Heart right ventricle (tissue), 16 donors: ENCODE measurements around the gene PLD4. TPM values are rescaled to one million over a fixed set of nuclear protein-coding genes. Genes with fewer than 3 reads are reported as not detected.

Experiments used
- ATAC-seq, 8 donors: fragments of 200-7000 bp; cut with Tn5 transposase; one replicate each; pipeline ENCODE4 v1.9.1; 2020; ENCODE audit warnings: mild to moderate bottlenecking in 8 of 8, moderate library complexity in 8 of 8, moderate number of reproducible peaks in 1 of 8
- DNase-seq, 2 donors: peaks; one replicate each; pipeline ENCODE4 v3.0.0-alpha.2; 2020
- H3K27ac ChIP-seq, 10 donors: fragments of 200-600 bp; sonication (generic) in 2 of 10; one replicate each; pipeline versions ENCODE4 v1.5.0 to v1.8.0; 2020 to 2022; ENCODE audit warnings: mild to moderate bottlenecking in 3 of 10
- H3K27me3 ChIP-seq, 7 donors: fragments of 200-600 bp; one replicate each; pipeline ENCODE4 v1.8.0; 2021 to 2022; ENCODE audit warnings: mild to moderate bottlenecking in 2 of 7
- H3K36me3 ChIP-seq, 9 donors: fragments of 200-600 bp; sonication (generic) in 1 of 9; one replicate each; pipeline versions ENCODE4 v1.5.0 to v1.8.0; 2020 to 2022; ENCODE audit warnings: mild to moderate bottlenecking in 2 of 9
- H3K4me1 ChIP-seq, 9 donors: fragments of 200-600 bp; sonication (generic) in 1 of 9; one replicate each; pipeline versions ENCODE4 v1.5.0 to v1.8.0; 2020 to 2022; ENCODE audit warnings: mild to moderate bottlenecking in 4 of 9
- H3K4me3 ChIP-seq, 10 donors: fragments of 200-600 bp; sonication (generic) in 2 of 10; one replicate each; pipeline versions ENCODE4 v1.5.0 to v1.8.0; 2020 to 2022; ENCODE audit warnings: mild to moderate bottlenecking in 7 of 10, moderate library complexity in 2 of 10
- H3K9me3 ChIP-seq, 11 donors: fragments of 200-600 bp in 10 of 11; sonication (generic) in 2 of 11; one replicate each; pipeline versions ENCODE4 v1.5.0 to v1.8.0; 2013 to 2022; ENCODE audit warnings: mild to moderate bottlenecking in 2 of 11, control low read depth in 1 of 11, moderate library complexity in 1 of 11
- WGBS, 2 donors: extraction: QIAGEN DNeasy Blood & Tissue Kit; methylation state at CpG; one replicate each; pipeline ENCODE4 v1.1.7; 2013; ENCODE audit warnings: inconsistent platforms in 1 of 2; 5-methylcytosine and 5-hydroxymethylcytosine counted together
- intact Hi-C, 10 donors: fragments of 100-400 bp; cut with DNase I; formaldehyde crosslinking; loops; one replicate each; pipeline versions ENCODE4 v1.11.1 to v1.14.2; 2022
- polyA plus RNA-seq, 2 donors: library from polyadenylated mRNA; stranded (reverse); fragments of 200-250 nt; gene quantifications; one replicate each; pipeline ENCODE4 v1.2.3, GENCODE V29; 2013
- total RNA-seq, 10 donors: library from RNA; stranded (reverse); fragmentation: NEBNext Ultra II Directional in 3 of 10; extraction: Animal tissue kit (Norgen Biotek cat#: 25700) in 3 of 10; gene quantifications; one replicate each; pipeline versions ENCODE4 v1.2.1 to v1.2.4, GENCODE V29; 2021 to 2023
- TF ChIP-seq, protein P1 (sequence below), 9 donors: fragments of 200-600 bp; sonication (generic) in 2 of 9; IDR thresholded peaks; one replicate each; pipeline versions ENCODE4 v1.5.0 to v1.8.0; 2021 to 2022; ENCODE audit warnings: antibody characterized with exemption in 9 of 9, mild to moderate bottlenecking in 5 of 9, moderate library complexity in 1 of 9
- donor health status: Arrhythmogenic right ventricular cardiomyopathy.
- donor health status: ischemic (EF 13 %, LVEDD 7.1; RV severe dilation, severe dysfunction).
- donor health status: healthy with polysubstance abuse.
- donor health status: DM: no; HTN: yes; CAD: no.
- donor health status: DM: no; HTN: no; CAD: no.
- donor health status: ischemic (EF 25% LVEDD 6.9; RV normal size, moderate dysfunction).
- donor health status: ischemic (EF 25% LVEDD 5.7; RV mildly dilated, moderate dysfunction).
- donor health status: healthy.
- donor health status: DM: yes; HTN: yes; CAD: no.
- donor health status: Ischemic cardiomyopathy.
- donor health status: ischemic (EF 35%, LVEDD 5.7; RV mildly dilated, moderate dysfunction).
- donor health status: nonischemic (EF 11% LVEDD 7.7; RV severe dilation, severe dysfunction).
- donor health status: DM: yes; HTN: yes; CAD: no.
- donor health status: PGD.
- donor health status: ischemic (EF 29% LVEDD 5.4; RV normal size, mild dysfunction).
- donor health status: nonischemic (EF 23%, LVEDD 6.1; RV moderate dilation, normal function).

The PLD4 gene
- total and polyA plus RNA-seq, 12 donors: 0.07 to 0.91 (median 0.47) TPM; not detected in 1

DNA sequence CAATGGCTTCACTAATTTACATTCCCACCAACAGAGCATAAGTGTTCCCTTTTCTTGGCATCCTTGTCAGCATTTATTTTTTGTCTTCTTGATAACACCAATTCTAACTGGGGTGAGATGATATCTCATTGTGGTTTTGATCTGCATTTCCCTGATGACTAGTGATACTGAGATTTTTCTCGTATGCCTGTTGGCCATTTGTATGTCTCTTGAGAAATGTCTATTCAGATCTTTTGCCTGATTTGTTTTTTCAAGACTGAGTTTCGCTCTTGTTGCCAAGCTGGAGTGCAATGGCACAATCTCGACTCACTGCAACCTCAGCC is 4.7 kb upstream of the PLD4 start:
- no peak overlapping the region for H3K4me3 ChIP-seq
- WGBS, 2 donors: 44 to 55% methylated on average over 3 of the region's 3 CpGs
- intact Hi-C loops: no loop called here
- DNase-seq (no peak), ATAC-seq (no peak)
- H3K36me3 ChIP-seq: no peaks in the 10 kb centered on the region
- H3K9me3 ChIP-seq: peaks cover 0 to 9% (median 0%) of the 10 kb centered on the region in 11 donors
- no peak overlapping the region for H3K27ac ChIP-seq
- TF ChIP-seq, protein P1, sequence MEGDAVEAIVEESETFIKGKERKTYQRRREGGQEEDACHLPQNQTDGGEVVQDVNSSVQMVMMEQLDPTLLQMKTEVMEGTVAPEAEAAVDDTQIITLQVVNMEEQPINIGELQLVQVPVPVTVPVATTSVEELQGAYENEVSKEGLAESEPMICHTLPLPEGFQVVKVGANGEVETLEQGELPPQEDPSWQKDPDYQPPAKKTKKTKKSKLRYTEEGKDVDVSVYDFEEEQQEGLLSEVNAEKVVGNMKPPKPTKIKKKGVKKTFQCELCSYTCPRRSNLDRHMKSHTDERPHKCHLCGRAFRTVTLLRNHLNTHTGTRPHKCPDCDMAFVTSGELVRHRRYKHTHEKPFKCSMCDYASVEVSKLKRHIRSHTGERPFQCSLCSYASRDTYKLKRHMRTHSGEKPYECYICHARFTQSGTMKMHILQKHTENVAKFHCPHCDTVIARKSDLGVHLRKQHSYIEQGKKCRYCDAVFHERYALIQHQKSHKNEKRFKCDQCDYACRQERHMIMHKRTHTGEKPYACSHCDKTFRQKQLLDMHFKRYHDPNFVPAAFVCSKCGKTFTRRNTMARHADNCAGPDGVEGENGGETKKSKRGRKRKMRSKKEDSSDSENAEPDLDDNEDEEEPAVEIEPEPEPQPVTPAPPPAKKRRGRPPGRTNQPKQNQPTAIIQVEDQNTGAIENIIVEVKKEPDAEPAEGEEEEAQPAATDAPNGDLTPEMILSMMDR (IDR thresholded peaks at IDR 0.05): no peak
- H3K27me3 ChIP-seq: peaks cover 0 to 10% (median 0%) of the 10 kb centered on the region in 7 donors
- peaks cover 0 to 2% (median 0%) of the 10 kb centered on the region in 9 donors for H3K4me1 ChIP-seq

DNA sequence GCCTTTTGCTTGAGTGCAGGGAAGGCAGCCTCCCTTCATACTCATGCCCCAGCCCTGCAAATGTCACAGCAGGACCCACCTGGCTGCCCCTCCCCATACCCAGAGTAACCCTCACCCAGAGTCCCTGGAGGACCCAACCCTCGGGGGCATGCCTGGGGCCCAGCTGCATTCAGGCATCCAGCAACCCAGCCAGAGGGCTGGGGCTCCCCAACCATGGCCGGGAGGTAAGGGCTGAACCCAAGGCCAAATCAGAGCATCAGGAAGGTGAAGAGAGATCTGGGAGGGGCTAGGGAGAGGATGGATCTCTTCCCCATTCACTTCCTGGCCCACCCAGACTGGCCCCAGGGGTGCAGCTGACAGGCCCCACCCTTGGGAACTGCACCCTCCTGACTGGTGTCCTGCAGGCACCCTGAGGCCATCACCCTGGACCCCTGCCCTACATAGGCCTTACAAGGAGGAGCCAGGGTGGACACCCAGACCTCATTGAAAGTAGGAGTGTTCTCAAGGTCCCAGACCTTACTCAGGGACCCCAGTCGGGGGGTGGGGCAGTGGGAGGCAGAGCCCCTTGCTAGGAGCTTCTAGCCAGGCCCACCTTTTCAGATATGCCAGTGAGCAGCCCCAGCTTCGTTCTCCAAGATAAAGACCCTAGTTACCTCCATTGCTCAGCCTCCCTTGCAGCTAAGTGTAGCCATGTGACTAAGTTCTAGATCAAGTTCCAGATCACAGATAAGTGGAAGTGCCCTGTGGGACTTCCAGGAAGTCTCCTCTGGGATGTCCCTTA is 849 bp upstream of the PLD4 start:
- no peak overlapping the region for H3K27ac ChIP-seq
- 87 to 88% methylated on average over 4 of the region's 4 CpGs for WGBS, 2 donors
- TF ChIP-seq, protein P1 (IDR thresholded peaks at IDR 0.05): no peak
- H3K36me3 ChIP-seq: no peaks in the 10 kb centered on the region
- intact Hi-C loops: no loop called here
- H3K27me3 ChIP-seq: peaks cover 0 to 18% (median 5%) of the 10 kb centered on the region in 7 donors
- H3K9me3 ChIP-seq: peaks cover 0 to 9% (median 0%) of the 10 kb centered on the region in 11 donors
- no peak overlapping the region for H3K4me3 ChIP-seq
- H3K4me1 ChIP-seq: peaks cover 0 to 25% (median 0%) of the 10 kb centered on the region in 9 donors
- DNase-seq: no peak
- no peak for ATAC-seq

DNA sequence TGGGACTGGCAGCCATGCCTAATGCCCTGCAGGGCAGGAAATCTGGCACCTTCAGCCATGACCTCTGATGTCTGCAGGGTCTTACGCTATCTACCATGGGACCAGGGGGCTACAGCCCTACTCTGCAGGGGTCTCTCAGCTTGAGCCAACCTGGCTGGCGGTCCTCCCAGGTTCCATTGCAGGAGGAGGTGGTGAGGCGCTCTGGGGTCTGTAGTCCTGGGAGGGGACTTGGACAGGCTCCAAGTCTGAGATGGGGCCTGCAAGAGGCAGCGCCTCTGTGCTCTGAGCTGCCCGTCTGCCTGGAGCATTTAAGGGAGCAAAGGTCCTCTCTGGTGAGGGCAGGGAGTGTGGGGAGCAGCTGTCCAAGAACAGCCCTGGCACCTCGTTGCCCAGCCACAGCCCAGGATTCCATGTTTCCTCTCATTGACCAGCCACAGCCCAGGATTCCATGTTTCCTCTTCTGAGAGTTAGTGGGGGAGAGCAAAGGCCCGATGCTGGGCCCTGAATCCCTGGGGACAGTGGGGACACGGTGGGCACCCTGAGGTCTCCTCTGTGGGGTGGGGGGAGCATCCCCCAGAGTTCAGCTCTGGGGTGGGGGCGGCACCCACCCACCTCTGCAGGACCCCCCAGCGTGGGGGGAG is 655 bp downstream of the PLD4 start:
- H3K36me3 ChIP-seq: no peaks in the 10 kb centered on the region
- WGBS, 2 donors: 73 to 83% methylated on average over 10 of the region's 10 CpGs
- DNase-seq (no peak), ATAC-seq (no peak)
- H3K27ac ChIP-seq: no peak overlapping the region
- peaks cover 0 to 25% (median 0%) of the 10 kb centered on the region in 9 donors for H3K4me1 ChIP-seq
- peaks cover 0 to 9% (median 0%) of the 10 kb centered on the region in 11 donors for H3K9me3 ChIP-seq
- H3K27me3 ChIP-seq: peaks cover 0 to 18% (median 5%) of the 10 kb centered on the region in 7 donors
- TF ChIP-seq, protein P1 (IDR thresholded peaks at IDR 0.05): no peak
- intact Hi-C loops: no loop called here
- H3K4me3 ChIP-seq: peak overlapping the region in 1 of 10 donors; percentile 6

DNA sequence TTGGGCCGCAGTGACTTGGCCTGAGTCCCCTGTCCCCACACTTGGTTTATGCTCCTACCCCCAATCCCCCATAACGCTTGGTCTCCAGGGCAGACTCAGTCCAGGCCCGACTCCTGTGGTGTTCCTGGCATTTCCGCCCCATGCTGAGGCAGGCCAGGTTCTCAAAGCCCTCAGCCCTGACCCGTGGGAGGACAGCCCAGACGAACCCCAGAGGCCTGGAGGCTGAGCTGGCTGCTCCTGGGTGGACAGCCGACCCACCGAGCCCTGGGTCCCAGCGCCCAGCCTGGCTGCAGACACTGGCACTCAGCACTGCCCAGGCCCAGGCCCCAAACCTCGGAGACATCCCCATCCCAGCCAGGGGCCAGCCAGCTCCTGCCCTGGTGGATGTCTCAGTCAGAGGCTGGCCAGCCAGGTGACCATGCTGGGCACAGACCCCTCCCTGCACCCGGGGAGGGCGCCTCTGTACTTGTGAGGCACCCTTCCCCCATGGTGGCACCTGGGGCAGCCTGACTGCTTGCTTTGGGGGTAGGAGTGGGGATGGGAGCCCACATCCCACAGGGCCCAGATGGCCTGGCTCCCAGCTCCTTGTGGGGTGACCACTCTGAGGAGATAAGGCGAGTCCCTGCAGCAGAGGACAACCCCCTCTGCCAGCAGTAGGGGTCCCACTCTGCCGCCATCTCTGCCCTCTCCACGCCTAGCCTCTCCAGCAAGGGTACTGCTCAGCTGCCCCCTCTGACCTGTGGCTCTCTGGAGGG is 1.4 kb downstream of the PLD4 start:
- H3K9me3 ChIP-seq: peaks cover 0 to 9% (median 0%) of the 10 kb centered on the region in 11 donors
- H3K36me3 ChIP-seq: no peaks in the 10 kb centered on the region
- intact Hi-C loops: no loop called here
- 75 to 76% methylated on average over 15 of the region's 15 CpGs for WGBS, 2 donors
- no peak for ATAC-seq
- DNase-seq: no peak
- H3K4me3 ChIP-seq: peak overlapping the region in 1 of 10 donors; percentile 2
- H3K4me1 ChIP-seq: peaks cover 0 to 25% (median 0%) of the 10 kb centered on the region in 9 donors
- TF ChIP-seq, protein P1 (IDR thresholded peaks at IDR 0.05): no peak
- H3K27ac ChIP-seq: no peak overlapping the region
- H3K27me3 ChIP-seq: peaks cover 0 to 18% (median 5%) of the 10 kb centered on the region in 7 donors
